Spinal cord (tissue), 10 donors: ENCODE measurements around the gene STX8. TPM values are rescaled to one million over a fixed set of nuclear protein-coding genes. Genes with fewer than 3 reads are reported as not detected.
A peak's percentile ranks its signal among the peaks of the same experiment; 100 is the strongest.

Experiments used
- DNase-seq, 6 donors: peaks; one replicate each; pipeline versions ENCODE4 v3.0.0 to v3.0.0-alpha.2; 2013 to 2015; ENCODE audit warnings: low spot score in 6 of 6, low read depth in 4 of 6
- H3K27ac ChIP-seq: one replicate; pipeline ENCODE4 v1.5.1; 2013; ENCODE audit warnings: low read depth, low read length, control low read depth
- H3K27me3 ChIP-seq: one replicate; pipeline ENCODE4 v1.6.1; 2013; ENCODE audit warnings: low read length; ENCODE audit not compliant: control insufficient read depth, insufficient read depth
- H3K36me3 ChIP-seq: one replicate; pipeline ENCODE4 v1.6.1; 2013; ENCODE audit warnings: low read length; ENCODE audit not compliant: control insufficient read depth, insufficient read depth
- H3K4me1 ChIP-seq: one replicate; pipeline ENCODE4 v1.6.1; 2013; ENCODE audit warnings: low read length; ENCODE audit not compliant: control insufficient read depth, insufficient read depth
- H3K4me3 ChIP-seq: one replicate; pipeline ENCODE4 v1.5.1; 2013; ENCODE audit warnings: low read depth, low read length, control low read depth
- H3K9me3 ChIP-seq: one replicate; pipeline ENCODE4 v1.6.1; 2013; ENCODE audit warnings: low read length; ENCODE audit not compliant: control insufficient read depth, insufficient read depth
- WGBS: methylation state at CpG from one replicate; pipeline ENCODE4 v1.1.5; 2013; ENCODE audit warnings: missing lambda C conversion rate; ENCODE audit not compliant: insufficient coverage; 5-methylcytosine and 5-hydroxymethylcytosine counted together
- polyA plus RNA-seq, 2 donors: library from polyadenylated mRNA; unstranded; fragments of 120-200 nt; gene quantifications; one replicate each; pipeline ENCODE4 v1.2.1, GENCODE V29; 2013; ENCODE audit not compliant: insufficient read length in 2 of 2
- total RNA-seq, 2 donors: library from RNA; depleted of rRNA in 1 of 2; stranded (reverse); fragments of 120-200 nt in 1 of 2; fragments of >200 nt in 1 of 2; gene quantifications; one replicate each; pipeline versions ENCODE4 v1.2.3 to v1.2.4, GENCODE V29; 2013 to 2014
- donor health status: healthy.

The STX8 gene
- total and polyA plus RNA-seq, 4 donors: 55.5 to 89.2 (median 63.2) TPM

- Histone ChIP-seq H3K4me1 (peaks cover 5% of the 10 kb centered on the region), H3K27me3 (no peaks in the 10 kb centered on the region), H3K4me3 (no peak overlapping the region), H3K36me3 (no peaks in the 10 kb centered on the region), H3K9me3 (no peaks in the 10 kb centered on the region), H3K27ac (no peak overlapping the region)
- peak in 1 of 6 donors; percentile 39 for DNase-seq
- 78% methylated on average over 2 of the region's 2 CpGs for WGBS
These were observed 283.1 kb downstream of the STX8 start for GRCh38 chr17:9292561-9292941.

- H3K36me3 ChIP-seq: no peaks in the 10 kb centered on the region
- DNase-seq: peak in 2 of 6 donors; percentile 52 to 63
- H3K27ac ChIP-seq: no peak overlapping the region
- peaks cover 5% of the 10 kb centered on the region for H3K4me1 ChIP-seq
- H3K27me3 ChIP-seq: no peaks in the 10 kb centered on the region
- no peaks in the 10 kb centered on the region for H3K9me3 ChIP-seq
- 56% methylated on average over 5 of the region's 8 CpGs for WGBS
- no peak overlapping the region for H3K4me3 ChIP-seq
These were observed 283.6 kb downstream of the STX8 start for GRCh38 chr17:9291912-9292560.

DNA sequence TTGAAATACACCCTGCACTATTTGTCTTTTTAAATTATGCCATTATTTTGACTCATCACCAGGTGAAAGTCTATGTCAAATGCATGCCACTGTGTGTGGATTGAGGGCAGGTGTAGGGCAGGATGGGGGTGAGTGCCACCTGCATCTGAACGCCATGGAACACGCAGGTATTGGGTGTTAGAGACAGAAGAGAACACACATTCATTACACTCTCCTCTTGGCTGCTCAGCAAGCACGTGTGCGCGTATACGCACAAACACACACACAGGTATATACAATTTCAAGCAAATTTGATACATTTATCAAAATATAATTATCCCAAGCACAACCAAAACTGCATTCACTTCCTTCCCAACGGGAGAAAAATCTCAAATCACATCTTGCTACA lies 285.4 kb downstream of the STX8 start:
- no peaks in the 10 kb centered on the region for H3K36me3 ChIP-seq
- H3K4me1 ChIP-seq: peaks cover 8% of the 10 kb centered on the region
- no peak overlapping the region for H3K27ac ChIP-seq
- H3K27me3 ChIP-seq: no peaks in the 10 kb centered on the region
- WGBS: 92% methylated on average over 4 of the region's 7 CpGs
- H3K9me3 ChIP-seq: no peaks in the 10 kb centered on the region
- no peak overlapping the region for H3K4me3 ChIP-seq
- DNase-seq: no peak

DNA sequence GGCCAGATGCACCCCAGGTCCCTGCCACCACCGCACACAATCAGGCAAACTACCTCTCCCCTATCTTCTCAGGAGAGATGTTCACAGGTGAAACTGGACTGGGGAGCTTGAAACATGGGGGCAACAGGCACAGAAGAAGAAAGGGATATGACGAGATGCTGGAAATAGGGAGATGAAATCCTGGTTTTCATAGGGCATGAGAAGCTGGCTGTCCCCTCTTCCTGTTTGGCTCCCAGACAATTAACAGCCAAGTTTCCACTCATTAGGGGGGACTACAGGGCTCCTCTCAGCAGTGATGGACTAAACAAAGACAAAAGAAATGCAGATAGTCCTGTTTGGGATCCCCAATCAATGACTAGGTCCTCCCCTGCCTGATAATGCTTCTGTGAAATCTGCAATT lies 288.3 kb downstream of the STX8 start:
- no peaks in the 10 kb centered on the region for H3K9me3 ChIP-seq
- H3K4me1 ChIP-seq: peaks cover 8% of the 10 kb centered on the region
- DNase-seq: no peak
- WGBS: no CpG with 5 or more reads among the region's 2 CpGs
- H3K36me3 ChIP-seq: no peaks in the 10 kb centered on the region
- H3K27ac ChIP-seq: no peak overlapping the region
- no peak overlapping the region for H3K4me3 ChIP-seq
- no peaks in the 10 kb centered on the region for H3K27me3 ChIP-seq

- DNase-seq: peak in 1 of 6 donors; percentile 37
- WGBS: 64% methylated on average over 3 of the region's 7 CpGs
- Histone ChIP-seq H3K27ac (no peak overlapping the region), H3K27me3 (no peaks in the 10 kb centered on the region), H3K4me1 (peaks cover 3% of the 10 kb centered on the region), H3K4me3 (no peak overlapping the region), H3K36me3 (no peaks in the 10 kb centered on the region), H3K9me3 (no peaks in the 10 kb centered on the region)
These were observed 289.2 kb downstream of the STX8 start for GRCh38 chr17:9286434-9286833.

DNA sequence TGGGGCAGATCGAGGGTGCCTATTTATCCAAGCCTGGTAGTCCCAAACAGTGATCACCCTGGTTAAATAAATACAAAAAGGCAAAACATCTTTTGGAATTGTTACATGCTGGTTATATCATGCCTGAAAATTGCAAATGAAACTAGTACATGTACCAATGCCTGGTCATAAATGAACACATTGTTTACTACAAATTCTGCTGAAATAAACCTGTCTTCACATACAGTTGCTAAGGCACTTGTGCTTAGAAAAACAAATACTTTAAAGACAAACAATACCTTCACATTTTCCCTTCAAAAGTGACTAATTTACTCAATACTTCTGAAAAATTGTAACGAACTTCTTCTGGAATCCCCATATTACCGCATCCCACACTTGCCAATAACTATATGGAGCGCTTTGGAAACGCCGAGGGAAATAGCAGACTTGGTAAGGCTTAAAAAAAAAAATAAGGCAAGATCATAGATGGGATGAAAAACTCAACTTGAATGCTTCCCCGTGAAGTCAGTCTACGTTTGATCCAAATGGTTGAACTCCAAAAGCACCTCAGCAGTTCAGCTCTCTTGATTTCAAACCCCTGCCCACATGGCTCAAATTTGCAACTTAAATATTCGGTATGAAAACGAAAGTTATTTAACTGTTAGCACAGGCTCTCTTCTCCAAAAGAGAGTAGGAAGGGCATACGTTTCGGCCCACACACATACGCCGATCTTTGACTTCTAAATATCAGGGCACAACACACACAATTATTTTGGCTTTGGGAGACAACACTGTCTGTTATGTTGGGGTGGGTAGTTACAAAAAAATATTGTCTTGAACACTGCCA lies 289.8 kb downstream of the STX8 start:
- Histone ChIP-seq H3K4me1 (peaks cover 3% of the 10 kb centered on the region), H3K4me3 (no peak overlapping the region), H3K27ac (no peak overlapping the region), H3K36me3 (no peaks in the 10 kb centered on the region), H3K9me3 (no peaks in the 10 kb centered on the region), H3K27me3 (no peaks in the 10 kb centered on the region)
- no peak for DNase-seq
- 67% methylated on average over 3 of the region's 14 CpGs for WGBS

- DNase-seq: no peak
- Histone ChIP-seq H3K4me1 (peaks cover 3% of the 10 kb centered on the region), H3K27ac (no peak overlapping the region), H3K4me3 (no peak overlapping the region), H3K27me3 (no peaks in the 10 kb centered on the region), H3K36me3 (no peaks in the 10 kb centered on the region), H3K9me3 (no peaks in the 10 kb centered on the region)
- 63% methylated on average over 2 of the region's 4 CpGs for WGBS
These were observed 290.7 kb downstream of the STX8 start for GRCh38 chr17:9284884-9285283.

DNA sequence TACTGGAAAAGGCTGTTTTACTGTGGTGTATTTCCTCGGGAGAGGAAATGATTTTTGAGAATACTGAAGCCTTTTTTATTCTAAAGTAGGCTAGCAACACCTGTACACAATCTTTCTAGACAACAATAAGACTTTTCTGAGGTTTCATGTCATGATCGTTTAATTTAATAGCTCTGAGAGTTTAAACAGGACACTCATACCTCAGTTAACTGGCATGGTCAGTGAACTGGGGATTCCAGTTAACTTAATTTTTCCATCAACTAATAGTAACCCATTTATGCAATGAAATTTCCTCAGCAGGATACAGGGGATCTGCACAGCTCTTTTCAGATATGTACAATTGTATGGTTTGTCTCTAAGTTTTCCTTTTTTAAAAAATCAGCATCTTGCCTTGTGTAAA lies 291.7 kb downstream of the STX8 start:
- Histone ChIP-seq H3K36me3 (no peaks in the 10 kb centered on the region), H3K9me3 (no peaks in the 10 kb centered on the region), H3K27ac (no peak overlapping the region), H3K4me1 (peaks cover 3% of the 10 kb centered on the region), H3K4me3 (no peak overlapping the region), H3K27me3 (no peaks in the 10 kb centered on the region)
- WGBS: no CpG with 5 or more reads among the region's 2 CpGs
- no peak for DNase-seq

DNA sequence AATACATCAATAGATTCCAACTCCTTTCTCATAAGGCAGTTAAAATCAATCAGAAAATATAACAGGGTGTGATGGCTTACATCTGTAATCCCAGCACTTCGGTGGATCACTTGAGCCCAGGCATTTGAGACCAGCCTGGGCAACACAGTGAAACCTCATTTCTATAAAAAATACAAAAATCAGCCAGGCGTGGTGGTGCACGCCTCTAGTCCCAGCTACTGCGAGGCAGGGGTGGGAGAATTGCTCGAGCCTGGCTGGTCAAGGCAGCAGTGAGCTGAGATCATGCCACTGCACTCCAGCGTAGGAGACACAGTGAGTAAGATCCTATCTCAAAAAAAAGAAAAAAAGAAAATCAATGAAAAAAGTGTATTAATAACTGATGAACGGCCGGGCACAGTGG lies 295.7 kb downstream of the STX8 start:
- no peaks in the 10 kb centered on the region for H3K4me1 ChIP-seq
- no peaks in the 10 kb centered on the region for H3K36me3 ChIP-seq
- no peak overlapping the region for H3K4me3 ChIP-seq
- H3K9me3 ChIP-seq: no peaks in the 10 kb centered on the region
- no peak overlapping the region for H3K27ac ChIP-seq
- 98% methylated on average over 4 of the region's 8 CpGs for WGBS
- H3K27me3 ChIP-seq: no peaks in the 10 kb centered on the region
- DNase-seq: no peak

DNA sequence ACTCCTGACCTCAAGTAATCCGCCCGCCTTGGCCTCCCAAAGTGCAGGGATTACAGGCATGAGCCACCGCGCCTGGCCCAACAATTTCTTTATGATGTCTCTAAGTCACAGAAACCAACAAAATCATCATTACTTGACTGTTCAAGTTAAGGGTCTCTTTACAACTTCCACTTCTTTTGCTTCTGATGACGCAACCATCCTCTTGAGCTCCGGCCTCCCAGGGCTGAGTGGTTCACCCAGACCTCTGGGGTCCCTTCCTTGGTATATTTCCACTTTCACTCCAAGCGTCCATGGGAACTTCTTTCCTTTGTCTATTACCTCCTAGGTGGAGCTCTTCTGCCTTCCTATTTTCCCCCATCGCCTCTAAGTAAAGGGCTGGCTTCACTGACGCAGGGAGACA lies 300.6 kb downstream of the STX8 start:
- no peaks in the 10 kb centered on the region for H3K9me3 ChIP-seq
- peaks cover 24% of the 10 kb centered on the region for H3K4me1 ChIP-seq
- 100% methylated on average over 7 of the region's 9 CpGs for WGBS
- no peak overlapping the region for H3K27ac ChIP-seq
- DNase-seq: no peak
- no peak overlapping the region for H3K4me3 ChIP-seq
- no peaks in the 10 kb centered on the region for H3K36me3 ChIP-seq
- no peaks in the 10 kb centered on the region for H3K27me3 ChIP-seq
